Retinal pigment epithelial cell (primary cell): ENCODE measurements around the gene SORBS1.

Experiments used
- DNase-seq: peaks from one replicate; pipeline ENCODE4 v3.0.0-alpha.2; 2010; ENCODE audit warnings: low read depth
- H3K4me3 ChIP-seq: 2 replicates; pipeline ENCODE4 v1.5.1; 2011; ENCODE audit warnings: mild to moderate bottlenecking, low read length, control low read depth, moderate library complexity
- TF ChIP-seq, protein P1 (sequence below): conservative IDR thresholded peaks from 2 replicates; pipeline ENCODE4 v1.5.1; 2011; ENCODE audit warnings: low read depth, low read length, control low read depth, inconsistent platforms

Gene SORBS1

DNA sequence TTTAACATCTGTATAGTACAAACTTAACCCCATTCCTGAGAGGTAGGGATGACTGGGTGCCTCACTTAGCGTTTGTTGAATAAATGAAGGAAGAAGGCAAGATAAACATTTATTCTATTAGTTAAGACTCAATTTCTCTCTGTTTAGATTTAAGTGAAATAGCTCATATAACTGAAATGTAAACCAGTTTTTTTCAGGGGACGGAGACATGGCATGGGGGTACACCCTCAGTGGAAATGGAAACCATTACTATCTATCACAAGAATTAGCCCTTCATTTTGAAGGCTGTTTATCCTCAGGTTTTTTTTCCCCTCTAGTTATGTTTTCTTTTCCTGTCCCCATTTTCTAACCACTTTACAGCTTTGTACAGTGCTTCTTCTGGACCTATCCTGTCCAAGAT lies 234.8 kb downstream of the SORBS1 start:
- DNase-seq: no peak
- no peak overlapping the region for H3K4me3 ChIP-seq
- TF ChIP-seq, protein P1, sequence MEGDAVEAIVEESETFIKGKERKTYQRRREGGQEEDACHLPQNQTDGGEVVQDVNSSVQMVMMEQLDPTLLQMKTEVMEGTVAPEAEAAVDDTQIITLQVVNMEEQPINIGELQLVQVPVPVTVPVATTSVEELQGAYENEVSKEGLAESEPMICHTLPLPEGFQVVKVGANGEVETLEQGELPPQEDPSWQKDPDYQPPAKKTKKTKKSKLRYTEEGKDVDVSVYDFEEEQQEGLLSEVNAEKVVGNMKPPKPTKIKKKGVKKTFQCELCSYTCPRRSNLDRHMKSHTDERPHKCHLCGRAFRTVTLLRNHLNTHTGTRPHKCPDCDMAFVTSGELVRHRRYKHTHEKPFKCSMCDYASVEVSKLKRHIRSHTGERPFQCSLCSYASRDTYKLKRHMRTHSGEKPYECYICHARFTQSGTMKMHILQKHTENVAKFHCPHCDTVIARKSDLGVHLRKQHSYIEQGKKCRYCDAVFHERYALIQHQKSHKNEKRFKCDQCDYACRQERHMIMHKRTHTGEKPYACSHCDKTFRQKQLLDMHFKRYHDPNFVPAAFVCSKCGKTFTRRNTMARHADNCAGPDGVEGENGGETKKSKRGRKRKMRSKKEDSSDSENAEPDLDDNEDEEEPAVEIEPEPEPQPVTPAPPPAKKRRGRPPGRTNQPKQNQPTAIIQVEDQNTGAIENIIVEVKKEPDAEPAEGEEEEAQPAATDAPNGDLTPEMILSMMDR: no peak

DNA sequence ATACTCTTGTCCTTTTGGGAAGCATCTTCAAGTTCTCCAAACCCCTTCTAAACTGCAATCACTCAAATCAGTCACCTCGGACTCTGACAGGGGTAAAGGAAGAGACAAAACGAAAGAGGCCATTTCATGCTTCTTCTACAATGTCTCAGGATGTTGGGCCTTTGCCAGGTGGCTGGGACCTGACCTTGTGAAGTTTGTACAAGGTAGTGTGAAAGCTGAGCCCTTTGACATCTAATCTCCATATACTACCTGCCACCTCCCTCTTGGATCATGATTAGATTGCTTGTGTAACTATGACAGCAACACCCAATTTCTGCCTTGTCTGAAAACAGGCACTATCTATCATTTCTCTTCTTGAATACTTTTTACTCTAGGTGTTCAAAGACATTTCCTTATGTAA lies 235.3 kb downstream of the SORBS1 start:
- DNase-seq: no peak
- no peak overlapping the region for H3K4me3 ChIP-seq
- TF ChIP-seq, protein P1: no peak

DNA sequence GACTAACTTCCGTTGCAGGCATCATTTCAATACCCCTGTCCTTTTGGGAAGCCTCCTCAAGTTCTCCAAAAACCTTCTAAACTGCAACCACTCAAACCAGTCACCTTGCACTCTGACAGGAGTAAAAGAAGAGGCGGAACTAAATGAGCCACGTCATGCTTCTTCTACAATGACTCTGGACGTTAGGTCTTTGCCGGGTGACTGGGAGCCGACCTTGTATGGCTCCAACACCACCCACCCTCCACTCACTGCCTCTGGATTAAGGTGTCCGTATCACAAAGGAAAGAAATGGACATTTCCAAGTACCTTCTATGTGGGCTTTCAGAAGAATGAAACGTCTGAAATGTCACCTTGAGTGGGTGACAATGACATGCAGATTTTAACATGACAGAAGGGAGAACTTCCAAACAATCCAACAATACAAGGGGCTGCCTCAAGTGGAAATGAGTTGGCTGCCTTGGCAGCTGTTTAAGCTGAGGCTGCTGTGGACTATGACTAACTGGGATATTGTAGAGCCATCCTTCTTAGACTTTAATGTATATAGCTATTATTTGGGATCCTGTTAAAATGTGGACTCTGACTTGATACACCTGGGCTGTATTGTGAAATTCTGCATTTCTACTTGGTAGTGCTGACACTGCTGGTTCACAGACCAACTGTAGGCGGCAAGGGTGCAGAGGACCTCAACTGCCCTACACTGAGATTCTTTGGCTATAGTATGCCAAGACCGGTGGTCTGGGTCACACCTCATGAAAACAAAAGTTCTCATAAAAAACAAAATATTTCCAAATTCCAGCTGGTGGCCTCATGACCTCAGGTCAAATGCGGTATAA lies 236.5 kb downstream of the SORBS1 start:
- TF ChIP-seq, protein P1: no peak
- no peak for DNase-seq
- no peak overlapping the region for H3K4me3 ChIP-seq

DNA sequence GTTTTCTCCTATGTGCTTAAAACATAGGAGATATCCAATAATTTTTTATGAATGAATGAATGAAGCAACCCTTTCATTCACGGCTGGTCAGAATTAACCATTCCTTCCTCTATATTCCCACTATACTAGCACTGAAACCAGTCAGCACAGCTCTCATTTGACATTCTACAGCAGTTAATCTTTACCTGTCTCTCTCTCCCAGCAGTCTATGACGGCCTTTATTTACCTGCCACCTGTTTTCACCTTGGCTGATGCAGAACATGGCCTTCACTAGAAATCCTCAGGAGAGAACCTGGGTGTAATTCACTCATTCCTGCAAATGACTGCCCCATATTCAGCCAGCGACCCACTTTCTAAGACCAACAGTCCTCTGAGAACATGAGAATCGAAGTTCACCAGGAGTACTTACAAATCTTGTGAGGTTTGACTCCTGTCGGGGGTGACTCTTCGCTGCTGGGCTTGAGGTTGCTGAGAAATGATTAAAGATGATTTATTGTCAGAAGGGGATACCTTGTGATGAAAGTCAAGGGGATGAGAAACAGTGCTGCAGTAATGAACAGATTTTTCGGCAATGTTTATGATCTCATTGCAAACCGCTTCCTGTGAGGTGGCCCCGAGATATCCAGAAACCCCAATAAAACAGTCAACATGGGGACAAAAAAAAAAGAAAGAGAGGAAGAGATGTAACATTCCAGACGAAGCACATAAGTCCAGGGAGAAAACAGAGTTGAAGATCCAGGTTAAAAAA lies 239.4 kb downstream of the SORBS1 start:
- TF ChIP-seq, protein P1: no peak
- no peak for DNase-seq
- no peak overlapping the region for H3K4me3 ChIP-seq

DNA sequence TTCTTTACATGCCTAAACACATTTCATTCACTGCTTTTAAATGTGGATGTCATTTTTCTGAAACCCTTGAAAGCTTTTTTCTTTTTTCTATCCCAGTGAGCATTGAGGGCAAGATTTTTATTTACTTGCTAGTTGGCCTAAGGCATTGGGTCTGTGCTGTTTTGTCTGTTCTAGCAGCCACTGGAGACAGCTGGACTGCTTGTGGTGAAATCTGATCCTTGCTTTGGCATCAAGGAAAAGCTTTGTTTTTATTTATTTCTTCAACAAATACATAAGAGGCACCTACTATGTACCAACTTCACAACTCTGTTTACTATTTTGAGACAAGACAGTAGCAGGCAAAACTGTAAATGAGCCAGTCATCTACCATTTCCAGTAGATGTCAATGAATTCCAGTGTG lies 241.9 kb downstream of the SORBS1 start:
- TF ChIP-seq, protein P1: no peak
- no peak for DNase-seq
- H3K4me3 ChIP-seq: no peak overlapping the region

DNA sequence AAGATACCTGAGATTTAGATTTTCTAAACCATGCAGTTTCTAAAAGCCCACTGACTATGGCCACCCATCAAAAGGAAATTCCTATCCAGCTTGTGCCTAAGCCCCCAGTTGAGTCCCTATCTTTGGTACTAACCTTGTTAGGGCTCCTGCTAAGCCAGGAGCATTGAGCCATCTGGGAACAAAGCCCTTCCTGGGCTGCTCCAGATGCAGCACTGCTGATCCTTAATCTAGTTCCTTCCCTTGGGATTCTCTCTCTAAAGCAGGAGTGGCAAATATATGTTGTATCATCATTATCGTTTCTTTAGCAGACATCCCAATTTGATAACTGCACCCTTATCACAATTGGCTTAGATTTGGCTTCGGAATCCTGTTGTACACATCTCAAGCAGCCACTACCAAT lies 245.7 kb downstream of the SORBS1 start:
- no peak overlapping the region for H3K4me3 ChIP-seq
- TF ChIP-seq, protein P1: no peak
- no peak for DNase-seq
